Measurements from ENCODE around the gene MMEL1.
"Not testable (repeated sequence)": the region's sequence is repeated elsewhere in the genome, so short reads cannot be mapped to it uniquely, and the experiment has no call there.

Gene MMEL1

DNA sequence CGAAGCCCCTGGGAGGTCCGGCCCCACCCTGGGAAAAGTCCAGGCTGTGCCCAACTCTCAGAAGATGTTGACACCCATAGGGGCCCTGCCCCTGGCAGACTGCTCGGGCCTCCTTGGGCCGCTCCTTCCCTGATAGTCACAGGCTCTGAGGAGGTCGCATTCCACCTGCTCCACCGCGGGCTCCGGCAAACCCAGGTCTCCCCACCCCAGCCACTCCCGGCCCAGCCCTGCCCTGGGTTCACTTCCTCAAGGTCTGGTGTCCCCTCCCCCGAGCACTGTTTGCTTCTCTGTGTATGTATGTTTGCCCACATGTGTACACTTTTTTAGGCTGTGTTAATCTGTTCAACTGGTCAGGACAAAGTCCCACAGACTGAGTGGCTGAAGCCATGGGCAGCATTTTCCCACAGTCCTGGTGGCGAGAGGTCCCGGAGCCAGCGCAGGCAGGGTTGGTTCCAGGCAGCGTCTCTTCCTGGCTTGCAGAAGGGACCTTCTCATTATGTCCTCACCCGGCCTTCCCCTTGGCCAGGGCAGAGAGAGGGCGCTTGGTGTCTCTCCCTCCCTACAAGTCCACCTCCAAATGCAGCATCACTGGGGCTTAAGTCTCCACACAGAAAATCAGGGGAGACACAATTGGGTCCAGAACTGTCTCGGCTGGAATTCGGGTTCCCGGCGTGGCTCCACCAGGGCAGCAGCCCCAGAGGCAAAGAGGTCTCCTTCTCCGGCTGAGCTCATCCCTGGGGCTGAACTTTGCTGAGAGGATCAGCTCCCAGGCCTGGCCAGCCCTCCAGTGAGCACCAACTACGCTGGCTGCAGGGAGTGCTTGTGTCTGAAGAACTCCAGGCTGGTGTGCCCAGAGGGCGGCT, 56.8 kb downstream of the MMEL1 start:
- TF ChIP-seq, protein P1, sequence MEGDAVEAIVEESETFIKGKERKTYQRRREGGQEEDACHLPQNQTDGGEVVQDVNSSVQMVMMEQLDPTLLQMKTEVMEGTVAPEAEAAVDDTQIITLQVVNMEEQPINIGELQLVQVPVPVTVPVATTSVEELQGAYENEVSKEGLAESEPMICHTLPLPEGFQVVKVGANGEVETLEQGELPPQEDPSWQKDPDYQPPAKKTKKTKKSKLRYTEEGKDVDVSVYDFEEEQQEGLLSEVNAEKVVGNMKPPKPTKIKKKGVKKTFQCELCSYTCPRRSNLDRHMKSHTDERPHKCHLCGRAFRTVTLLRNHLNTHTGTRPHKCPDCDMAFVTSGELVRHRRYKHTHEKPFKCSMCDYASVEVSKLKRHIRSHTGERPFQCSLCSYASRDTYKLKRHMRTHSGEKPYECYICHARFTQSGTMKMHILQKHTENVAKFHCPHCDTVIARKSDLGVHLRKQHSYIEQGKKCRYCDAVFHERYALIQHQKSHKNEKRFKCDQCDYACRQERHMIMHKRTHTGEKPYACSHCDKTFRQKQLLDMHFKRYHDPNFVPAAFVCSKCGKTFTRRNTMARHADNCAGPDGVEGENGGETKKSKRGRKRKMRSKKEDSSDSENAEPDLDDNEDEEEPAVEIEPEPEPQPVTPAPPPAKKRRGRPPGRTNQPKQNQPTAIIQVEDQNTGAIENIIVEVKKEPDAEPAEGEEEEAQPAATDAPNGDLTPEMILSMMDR (IDR thresholded peaks at IDR 0.05): no peak
- TF ChIP-seq ZFX (IDR thresholded peaks at IDR 0.05; ENCODE audit: borderline replicate concordance): no peak
- H3K27ac ChIP-seq: no peak overlapping the region

GRCh38 chr1:2574350-2574749, 58.5 kb downstream of the MMEL1 start:
- no peak overlapping the region for H3K27ac ChIP-seq
- TF ChIP-seq, protein P1 (IDR thresholded peaks at IDR 0.05): no peak
- TF ChIP-seq ZFX (IDR thresholded peaks at IDR 0.05; ENCODE audit: borderline replicate concordance): no peak

- H3K27ac ChIP-seq: no peak overlapping the region
- TF ChIP-seq ZFX (IDR thresholded peaks at IDR 0.05; ENCODE audit: borderline replicate concordance): no peak
These were observed 59.4 kb downstream of the MMEL1 start for GRCh38 chr1:2573250-2573920.

GRCh38 chr1:2571348-2571747, 61.5 kb downstream of the MMEL1 start:
- TF ChIP-seq, protein P1 (IDR thresholded peaks at IDR 0.05): no peak
- no peak for TF ChIP-seq ZFX (IDR thresholded peaks at IDR 0.05; ENCODE audit: borderline replicate concordance)
- H3K27ac ChIP-seq: no peak overlapping the region

GRCh38 chr1:2570332-2570731, 62.5 kb downstream of the MMEL1 start:
- H3K27ac ChIP-seq: no peak overlapping the region
- no peak for TF ChIP-seq ZFX (IDR thresholded peaks at IDR 0.05; ENCODE audit: borderline replicate concordance)
- TF ChIP-seq, protein P1 (IDR thresholded peaks at IDR 0.05): no peak

GRCh38 chr1:2569703-2570102, 63.1 kb downstream of the MMEL1 start:
- not testable (repeated sequence) for H3K27ac ChIP-seq

DNA sequence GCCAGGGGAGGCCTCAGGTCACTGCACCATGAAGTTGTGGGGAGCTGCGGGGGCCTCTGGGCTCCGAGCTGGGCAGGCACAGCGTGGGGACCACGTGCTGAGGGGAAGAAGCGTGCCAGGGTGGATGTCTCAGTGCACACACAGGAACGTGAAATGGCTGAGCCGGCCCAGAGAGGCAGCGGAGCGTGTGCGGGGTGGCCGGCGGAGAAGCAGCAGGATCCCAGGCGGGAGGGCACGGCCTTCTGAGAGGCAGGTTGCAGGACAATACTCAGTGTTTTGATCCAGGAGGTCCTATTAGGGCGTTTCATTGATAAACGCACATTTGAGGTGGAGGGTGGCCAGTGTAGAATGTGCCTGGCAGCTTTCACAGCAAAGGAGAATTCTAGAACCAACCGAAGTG, 63.8 kb downstream of the MMEL1 start:
- H3K27ac ChIP-seq: no peak overlapping the region
- TF ChIP-seq, protein P1 (IDR thresholded peaks at IDR 0.05): no peak
- no peak for TF ChIP-seq ZFX (IDR thresholded peaks at IDR 0.05; ENCODE audit: borderline replicate concordance)

DNA sequence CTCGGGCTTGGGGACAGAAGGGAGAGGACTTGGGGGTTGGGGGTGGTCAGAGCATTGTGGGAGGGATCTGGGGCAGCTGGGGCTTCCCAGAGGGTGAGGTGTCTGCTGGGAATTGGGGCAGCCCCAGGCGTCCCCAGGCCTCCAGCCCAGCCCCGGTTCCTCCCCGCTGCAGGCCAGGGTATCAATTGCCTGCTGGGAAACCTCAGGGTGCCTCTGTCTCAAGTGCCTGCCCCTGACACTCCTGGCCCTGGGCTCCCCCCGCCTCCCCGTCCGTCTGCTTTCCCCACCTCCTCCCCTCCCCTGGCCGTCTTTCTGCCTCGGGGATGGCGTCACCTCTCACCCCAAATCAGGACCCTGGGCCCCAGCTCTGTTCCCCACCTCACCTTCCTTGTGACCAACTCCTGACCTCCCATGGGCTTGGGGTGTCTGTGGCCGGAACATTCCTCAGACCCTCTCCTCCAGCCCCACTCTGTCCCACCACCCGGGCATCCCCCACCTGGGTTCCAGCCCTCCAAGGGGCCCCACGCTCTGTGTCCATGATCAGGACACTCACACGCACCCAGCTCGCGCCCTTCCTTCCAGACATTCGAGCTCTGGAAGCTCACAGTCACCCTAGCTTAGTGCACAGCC, 64.5 kb downstream of the MMEL1 start:
- H3K27ac ChIP-seq: not testable (repeated sequence)
